HFFc6 (cell line): ENCODE measurements around the gene RRAS2. TPM values are rescaled to one million over a fixed set of nuclear protein-coding genes. Genes with fewer than 3 reads are reported as not detected.
A peak's percentile ranks its signal among the peaks of the same experiment; 100 is the strongest.
"Not testable (repeated sequence)": the region's sequence is repeated elsewhere in the genome, so short reads cannot be mapped to it uniquely, and the experiment has no call there.

Source experiments
- DNase-seq: peaks from one replicate; pipeline ENCODE4 v3.0.0-alpha.2; 2018
- H3K27ac Mint-ChIP-seq: 2 replicates; pipeline ENCODE4 v1.8.0; 2020; ENCODE audit warnings: mild to moderate bottlenecking, mixed read lengths
- H3K27me3 Mint-ChIP-seq: 2 replicates; pipeline ENCODE4 v1.8.0; 2021; ENCODE audit warnings: mild to moderate bottlenecking, moderate library complexity, mixed read lengths; ENCODE audit not compliant: insufficient read depth
- H3K36me3 Mint-ChIP-seq: 2 replicates; pipeline ENCODE4 v1.8.0; 2021; ENCODE audit warnings: low read depth, mixed read lengths
- H3K4me1 Mint-ChIP-seq: 2 replicates; pipeline ENCODE4 v1.8.0; 2020; ENCODE audit warnings: low read depth, mixed read lengths
- H3K4me3 Mint-ChIP-seq: 2 replicates; pipeline ENCODE4 v1.8.0; 2020; ENCODE audit warnings: mild to moderate bottlenecking, moderate library complexity, mixed read lengths
- H3K9me3 Mint-ChIP-seq: 2 replicates; pipeline ENCODE4 v1.8.0; 2020; ENCODE audit warnings: mild to moderate bottlenecking, mixed read lengths
- total RNA-seq, 6 experiments: library from RNA; stranded (reverse); fragmentation: NEBNext Ultra II Directional; extraction: Animal tissue kit (Norgen Biotek cat#: 25700); gene quantifications; 2 replicates in 1 of 6; 3 replicates in 5 of 6; pipeline ENCODE4 v1.2.3, GENCODE V29; 2021
- TF ChIP-seq, protein P1 (sequence below): fragments of 200-600 bp; sonication (generic); IDR thresholded peaks from 2 replicates; pipeline ENCODE4 v1.5.0; 2021; ENCODE audit warnings: antibody characterized with exemption, mild to moderate bottlenecking

The RRAS2 gene
- total RNA-seq, 6 experiments from 2014 or later: 89.6 to 122 (median 103) TPM

DNA sequence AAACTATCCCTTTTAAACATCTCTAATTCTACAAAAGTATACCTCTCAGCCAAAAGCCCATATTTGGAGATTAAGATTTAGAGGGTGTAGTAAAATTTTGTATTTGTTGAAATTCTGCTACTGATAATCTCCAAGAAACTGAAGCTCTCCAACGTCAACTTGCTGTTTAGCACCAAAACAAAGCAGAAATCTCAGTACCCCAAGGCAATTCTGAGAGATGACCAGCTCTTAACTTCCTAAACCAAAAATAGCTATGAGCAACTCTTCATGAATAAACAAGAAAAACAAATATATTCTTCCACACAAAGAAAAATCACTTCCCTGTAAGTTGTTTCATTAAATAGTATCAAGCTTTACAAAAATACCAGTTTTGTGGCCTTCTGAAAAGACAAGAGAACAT lies 13.3 kb downstream of the RRAS2 start:
- TF ChIP-seq, protein P1, sequence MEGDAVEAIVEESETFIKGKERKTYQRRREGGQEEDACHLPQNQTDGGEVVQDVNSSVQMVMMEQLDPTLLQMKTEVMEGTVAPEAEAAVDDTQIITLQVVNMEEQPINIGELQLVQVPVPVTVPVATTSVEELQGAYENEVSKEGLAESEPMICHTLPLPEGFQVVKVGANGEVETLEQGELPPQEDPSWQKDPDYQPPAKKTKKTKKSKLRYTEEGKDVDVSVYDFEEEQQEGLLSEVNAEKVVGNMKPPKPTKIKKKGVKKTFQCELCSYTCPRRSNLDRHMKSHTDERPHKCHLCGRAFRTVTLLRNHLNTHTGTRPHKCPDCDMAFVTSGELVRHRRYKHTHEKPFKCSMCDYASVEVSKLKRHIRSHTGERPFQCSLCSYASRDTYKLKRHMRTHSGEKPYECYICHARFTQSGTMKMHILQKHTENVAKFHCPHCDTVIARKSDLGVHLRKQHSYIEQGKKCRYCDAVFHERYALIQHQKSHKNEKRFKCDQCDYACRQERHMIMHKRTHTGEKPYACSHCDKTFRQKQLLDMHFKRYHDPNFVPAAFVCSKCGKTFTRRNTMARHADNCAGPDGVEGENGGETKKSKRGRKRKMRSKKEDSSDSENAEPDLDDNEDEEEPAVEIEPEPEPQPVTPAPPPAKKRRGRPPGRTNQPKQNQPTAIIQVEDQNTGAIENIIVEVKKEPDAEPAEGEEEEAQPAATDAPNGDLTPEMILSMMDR: no peak
- H3K27me3 Mint-ChIP-seq: no peaks in the 10 kb centered on the region; the same call in 1 of the 2 replicates
- DNase-seq: peak; percentile 14
- H3K9me3 Mint-ChIP-seq: peaks cover 24% of the 10 kb centered on the region
- peak overlapping the region; percentile 73 for H3K27ac Mint-ChIP-seq
- peaks cover 64% of the 10 kb centered on the region for H3K36me3 Mint-ChIP-seq
- peak overlapping the region; percentile 55; the same call in 1 of the 2 replicates for H3K4me3 Mint-ChIP-seq
- peaks cover 71% of the 10 kb centered on the region for H3K4me1 Mint-ChIP-seq

DNA sequence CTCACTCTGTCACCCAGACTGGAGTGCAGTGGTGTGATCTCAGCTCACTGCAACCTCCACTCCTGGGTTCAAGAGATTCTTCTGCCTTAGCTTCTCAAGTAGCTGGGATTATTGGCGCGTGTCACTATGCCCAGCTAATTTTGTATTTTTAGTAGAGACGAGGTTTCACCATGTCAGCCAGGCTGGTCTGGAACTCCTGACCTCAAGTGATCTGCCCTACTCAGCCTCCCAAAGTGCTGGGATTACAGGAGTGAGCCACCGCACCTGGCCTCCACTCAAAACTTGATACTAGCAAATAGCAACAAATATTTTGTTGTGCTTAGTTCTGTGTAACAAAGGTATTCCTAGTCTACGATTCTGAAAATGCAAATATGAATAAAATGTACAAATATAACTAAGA lies 14.0 kb downstream of the RRAS2 start:
- H3K27me3 Mint-ChIP-seq, H3K27ac Mint-ChIP-seq, H3K4me3 Mint-ChIP-seq, DNase-seq: not testable (repeated sequence)
- H3K36me3 Mint-ChIP-seq: peaks cover 61% of the 10 kb centered on the region
- peaks cover 23% of the 10 kb centered on the region for H3K9me3 Mint-ChIP-seq
- peaks cover 69% of the 10 kb centered on the region for H3K4me1 Mint-ChIP-seq

DNA sequence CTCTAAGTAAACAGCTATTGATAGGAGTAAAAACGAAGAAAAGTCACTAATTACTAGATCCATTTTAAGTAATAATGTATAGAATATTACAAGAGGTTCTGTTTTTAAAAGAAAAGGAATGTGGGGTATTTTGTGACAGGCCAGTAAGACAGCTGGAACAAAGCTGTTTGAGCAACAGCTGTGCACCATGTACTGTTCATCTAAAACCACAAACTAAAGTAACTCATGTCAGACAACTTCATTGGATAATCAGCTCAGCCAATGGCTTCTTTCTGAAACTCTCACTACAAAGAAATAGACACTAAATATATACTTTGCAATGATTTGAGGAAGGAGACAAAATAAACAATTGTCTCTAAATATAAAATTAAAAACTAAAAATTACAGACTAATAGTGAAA lies 16.1 kb downstream of the RRAS2 start:
- H3K27ac Mint-ChIP-seq: no peak overlapping the region

DNA sequence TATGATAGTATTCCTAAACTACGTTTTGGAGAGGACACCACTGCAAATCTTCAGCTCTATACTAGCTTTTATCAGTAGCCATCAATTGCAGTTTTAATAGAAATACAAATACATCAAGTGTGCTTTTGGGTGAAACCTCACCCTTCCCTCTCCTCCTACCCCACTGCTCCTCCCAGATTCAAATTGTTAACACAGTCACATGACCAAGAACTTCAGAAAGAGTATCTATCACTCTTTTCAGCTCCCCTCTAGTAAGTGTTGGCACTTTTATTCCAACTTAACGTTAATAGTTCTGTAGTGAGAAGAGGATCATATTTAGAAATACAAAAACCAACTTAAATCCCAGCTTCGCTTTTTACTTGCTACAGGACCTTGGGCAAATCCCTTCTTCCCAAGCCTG lies 17.0 kb downstream of the RRAS2 start:
- Mint-ChIP-seq H3K36me3 (peaks cover 39% of the 10 kb centered on the region), H3K9me3 (peaks cover 10% of the 10 kb centered on the region), H3K4me1 (peaks cover 76% of the 10 kb centered on the region), H3K27ac (no peak overlapping the region), H3K27me3 (no peaks in the 10 kb centered on the region), H3K4me3 (no peak overlapping the region)
- no peak for DNase-seq
- TF ChIP-seq, protein P1: no peak

More for the DNA sequence above, 16.1 kb downstream of the RRAS2 start:
- H3K4me3 Mint-ChIP-seq: no peak overlapping the region
- TF ChIP-seq, protein P1: no peak
- no peaks in the 10 kb centered on the region for H3K27me3 Mint-ChIP-seq
- no peak for DNase-seq
- peaks cover 44% of the 10 kb centered on the region for H3K36me3 Mint-ChIP-seq
- H3K9me3 Mint-ChIP-seq: peaks cover 11% of the 10 kb centered on the region
- H3K4me1 Mint-ChIP-seq: peaks cover 69% of the 10 kb centered on the region

DNA sequence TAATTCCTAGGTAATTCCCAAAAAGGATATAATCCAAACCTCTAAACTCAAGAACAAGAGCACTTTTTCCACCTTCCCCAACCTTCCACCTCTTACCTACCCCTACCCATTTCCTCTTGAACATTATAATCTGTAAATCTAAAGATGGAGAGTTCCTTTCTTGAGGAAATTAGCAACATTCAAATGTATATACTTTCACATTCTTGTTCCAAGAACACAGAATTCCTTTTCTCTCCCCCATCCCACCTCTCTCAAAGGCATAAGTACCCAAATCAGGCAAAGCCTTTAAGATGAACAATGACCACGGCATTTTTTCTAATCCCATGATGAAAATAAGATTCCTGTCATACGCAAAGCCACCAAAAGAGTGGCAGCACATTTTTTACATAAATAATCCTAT lies 18.3 kb downstream of the RRAS2 start:
- Mint-ChIP-seq H3K4me3 (no peak overlapping the region), H3K36me3 (peaks cover 43% of the 10 kb centered on the region), H3K27ac (peak overlapping the region; percentile 27; the same call in 1 of the 2 replicates), H3K27me3 (no peaks in the 10 kb centered on the region), H3K9me3 (peaks cover 7% of the 10 kb centered on the region), H3K4me1 (peaks cover 82% of the 10 kb centered on the region)
- DNase-seq: no peak
- TF ChIP-seq, protein P1: no peak

DNA sequence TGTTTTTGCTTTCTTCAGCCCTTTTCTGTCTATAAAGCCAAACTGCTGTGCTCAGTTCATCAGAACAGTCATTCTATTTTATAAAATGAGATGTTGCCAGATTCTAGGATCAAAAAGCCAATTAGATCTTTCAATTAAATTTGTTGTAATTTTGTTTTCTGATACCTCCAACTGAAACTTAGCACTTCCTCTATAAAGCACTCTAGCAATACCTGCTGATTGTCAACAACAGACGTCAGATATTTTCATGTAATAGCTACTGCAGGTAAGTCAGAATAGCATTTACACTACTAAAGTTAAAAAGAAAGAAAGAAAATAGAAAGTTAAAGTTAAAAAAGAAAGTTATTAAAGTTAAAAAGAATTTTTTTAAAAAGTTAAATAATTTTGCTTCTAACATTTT lies 19.6 kb downstream of the RRAS2 start:
- H3K4me1 Mint-ChIP-seq: peaks cover 84% of the 10 kb centered on the region
- no peak overlapping the region for H3K27ac Mint-ChIP-seq
- H3K4me3 Mint-ChIP-seq: no peak overlapping the region
- H3K36me3 Mint-ChIP-seq: peaks cover 34% of the 10 kb centered on the region
- DNase-seq: no peak
- no peaks in the 10 kb centered on the region for H3K27me3 Mint-ChIP-seq
- peaks cover 5% of the 10 kb centered on the region for H3K9me3 Mint-ChIP-seq
- TF ChIP-seq, protein P1: no peak
